Suprapubic skin (tissue), 3 donors: Measurements from ENCODE around the gene KIRREL3.

Experiments
- CTCF ChIP-seq, 2 donors: fragments of 200-600 bp in 1 of 2; fragments of 450-650 bp in 1 of 2; sonication (generic) in 1 of 2; IDR thresholded peaks; one replicate each; pipeline ENCODE4 v1.5.1; 2016 to 2019; ENCODE audit warnings: antibody characterized with exemption in 2 of 2, mild to moderate bottlenecking in 1 of 2, moderate library complexity in 1 of 2
- POLR2AphosphoS5 ChIP-seq, 3 donors: sonication (generic); formaldehyde crosslinking; IDR thresholded peaks; one replicate each; pipeline ENCODE4 v1.6.1; 2017; ENCODE audit warnings: antibody characterized with exemption in 3 of 3

DNA sequence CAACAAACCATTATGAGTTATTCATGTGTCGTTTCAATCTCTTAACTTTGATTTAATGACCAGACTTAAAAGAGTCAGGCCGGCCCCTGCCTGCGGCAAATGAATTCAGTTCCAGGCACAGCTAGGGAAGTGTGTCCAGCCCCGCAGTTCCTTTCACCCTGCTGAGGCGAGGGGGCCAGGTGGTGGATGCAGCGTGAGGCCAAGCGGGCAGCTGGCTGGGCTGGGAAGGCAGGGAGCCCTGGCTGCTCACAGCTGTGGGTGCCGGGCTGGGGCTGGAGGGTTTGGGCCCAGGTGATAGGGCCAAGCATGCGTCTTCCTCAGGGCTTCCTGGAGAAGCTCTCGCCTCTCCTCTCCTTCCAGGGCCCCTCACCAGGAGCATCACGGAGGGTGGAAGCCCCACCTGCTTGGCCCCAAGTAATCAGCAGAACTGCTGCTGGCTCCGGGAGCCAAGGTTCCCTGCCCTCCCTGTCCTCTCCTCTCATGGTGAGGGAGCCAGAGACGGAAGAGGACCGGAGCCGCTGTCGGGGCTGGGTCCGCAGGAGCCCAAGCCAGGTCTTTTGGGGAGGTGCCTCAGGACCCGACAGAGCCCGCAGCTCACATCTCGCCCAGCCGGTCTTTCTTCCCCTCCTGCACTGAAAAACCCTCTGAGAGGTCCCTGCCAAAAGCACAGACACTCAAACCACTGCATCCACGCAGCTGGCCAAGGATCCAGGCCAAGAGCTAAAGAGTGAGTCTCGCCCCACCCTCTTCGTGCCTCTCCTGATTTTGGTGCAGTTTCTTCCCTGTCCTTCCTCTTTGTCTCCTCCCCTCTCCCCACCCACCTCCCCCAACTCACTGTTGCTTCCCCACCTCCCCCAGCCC, 548.1 kb downstream of the KIRREL3 start:
- TF ChIP-seq CTCF (IDR thresholded peaks at IDR 0.05) (no peak), POLR2AphosphoS5 (IDR thresholded peaks at IDR 0.05) (no peak)
